Astrocyte (in vitro differentiated cells and primary cell): ENCODE results near the gene MYO1F. TPM values are rescaled to one million over a fixed set of nuclear protein-coding genes. Genes with fewer than 3 reads are reported as not detected.

ENCODE experiments used
- DNase-seq: peaks from one replicate; pipeline ENCODE4 v3.0.0-alpha.2; 2010; ENCODE audit warnings: low read depth
- FAIRE-seq: peaks from 2 replicates; lab custom pipeline; 2011; peaks lifted over from hg19 to GRCh38; lab: Jason Lieb, UNC
- H2AFZ ChIP-seq: 2 replicates; pipeline ENCODE4 v1.6.0; 2012; ENCODE audit warnings: low read depth, low read length, inconsistent platforms
- H3K27ac ChIP-seq: 2 replicates; pipeline ENCODE4 v1.5.1; 2011; ENCODE audit warnings: low read depth, low read length, inconsistent platforms
- H3K27me3 ChIP-seq: 2 replicates; pipeline ENCODE4 v1.6.0; 2011; ENCODE audit warnings: low read length, inconsistent platforms; ENCODE audit not compliant: insufficient read depth
- H3K36me3 ChIP-seq: 2 replicates; pipeline ENCODE4 v1.5.1; 2011; ENCODE audit warnings: low read length, inconsistent platforms; ENCODE audit not compliant: insufficient read depth
- H3K4me1 ChIP-seq: 2 replicates; pipeline ENCODE4 v1.5.1; 2011; ENCODE audit warnings: low read length, inconsistent platforms; ENCODE audit not compliant: insufficient read depth
- H3K4me2 ChIP-seq: 2 replicates; pipeline ENCODE4 v1.6.0; 2012; ENCODE audit warnings: low read length, inconsistent platforms
- H3K4me3 ChIP-seq: 2 replicates; pipeline ENCODE4 v1.5.1; 2011; ENCODE audit warnings: low read depth, mild to moderate bottlenecking, low read length, inconsistent platforms; ENCODE audit not compliant: insufficient read depth
- H3K79me2 ChIP-seq: 2 replicates; pipeline ENCODE4 v1.6.0; 2012; ENCODE audit warnings: mild to moderate bottlenecking, low read length, inconsistent platforms; ENCODE audit not compliant: insufficient read depth
- H3K9ac ChIP-seq: 2 replicates; pipeline ENCODE4 v1.6.0; 2012; ENCODE audit warnings: mild to moderate bottlenecking, low read length, inconsistent platforms
- H3K9me3 ChIP-seq: 2 replicates; pipeline ENCODE4 v1.5.1; 2012; ENCODE audit warnings: low read depth, mild to moderate bottlenecking, low read length, inconsistent platforms; ENCODE audit not compliant: insufficient read depth
- H4K20me1 ChIP-seq: 2 replicates; pipeline ENCODE4 v1.6.0; 2012; ENCODE audit warnings: low read length, inconsistent platforms; ENCODE audit not compliant: insufficient read depth
- H3K27ac Mint-ChIP-seq: one replicate; pipeline ENCODE4 v1.8.0; 2021; ENCODE audit warnings: mild to moderate bottlenecking, mixed read lengths; ENCODE audit not compliant: unreplicated experiment
- H3K27me3 Mint-ChIP-seq: one replicate; pipeline ENCODE4 v1.8.0; 2021; ENCODE audit warnings: low read depth, mixed read lengths; ENCODE audit not compliant: unreplicated experiment
- H3K36me3 Mint-ChIP-seq: one replicate; pipeline ENCODE4 v1.8.0; 2021; ENCODE audit warnings: low read depth, mixed read lengths; ENCODE audit not compliant: unreplicated experiment
- H3K4me1 Mint-ChIP-seq: one replicate; pipeline ENCODE4 v1.8.0; 2021; ENCODE audit warnings: low read depth, mixed read lengths; ENCODE audit not compliant: unreplicated experiment
- H3K4me3 Mint-ChIP-seq: one replicate; pipeline ENCODE4 v1.8.0; 2021; ENCODE audit warnings: mild to moderate bottlenecking, moderate library complexity, mixed read lengths; ENCODE audit not compliant: unreplicated experiment
- H3K9me3 Mint-ChIP-seq: one replicate; pipeline ENCODE4 v1.8.0; 2021; ENCODE audit warnings: mild to moderate bottlenecking, mixed read lengths; ENCODE audit not compliant: unreplicated experiment
- CTCF ChIP-seq: IDR thresholded peaks from 2 replicates; pipeline ENCODE4 v1.5.1; 2011; ENCODE audit warnings: low read depth, mild to moderate bottlenecking, inconsistent platforms, low read length, moderate library complexity; ENCODE audit not compliant: insufficient read depth
- EZH2 ChIP-seq: IDR thresholded peaks from 2 replicates; pipeline ENCODE4 v1.6.1; 2012; ENCODE audit warnings: mild to moderate bottlenecking, low read length, inconsistent platforms; ENCODE audit not compliant: insufficient read depth
- total RNA-seq: library from RNA; stranded (reverse); gene quantifications from 2 replicates; pipeline ENCODE4 v1.2.1, GENCODE V29; 2021

MYO1F gene
- total RNA-seq, 1 donor from 2014 or later = 0.23 TPM

- FAIRE-seq (no peak), DNase-seq (no peak)
- H3K9me3 Mint-ChIP-seq = no peaks in the 10 kb centered on the region
- H3K36me3 Mint-ChIP-seq = peaks cover 13% of the 10 kb centered on the region
- H3K4me2 ChIP-seq = no peak overlapping the region
- H3K27me3 Mint-ChIP-seq = no peaks in the 10 kb centered on the region
- peak overlapping the region; percentile 13 for H3K27ac Mint-ChIP-seq
- H2AFZ ChIP-seq = no peak overlapping the region
- H3K9ac ChIP-seq = no peak overlapping the region
- no peak overlapping the region for H3K27ac ChIP-seq
- TF ChIP-seq CTCF (no peak), EZH2 (no peak)
- no peaks in the 10 kb centered on the region for H3K9me3 ChIP-seq
- H3K4me3 Mint-ChIP-seq = no peak overlapping the region
- no peaks in the 10 kb centered on the region for H3K4me1 ChIP-seq
- peaks cover 88% of the 10 kb centered on the region for H3K79me2 ChIP-seq
- H4K20me1 ChIP-seq = peaks cover 87% of the 10 kb centered on the region
- peaks cover 20% of the 10 kb centered on the region for H3K4me1 Mint-ChIP-seq
- peaks cover 37% of the 10 kb centered on the region for H3K36me3 ChIP-seq
- no peak overlapping the region for H3K4me3 ChIP-seq
- no peaks in the 10 kb centered on the region for H3K27me3 ChIP-seq
Measured at GRCh38 chr19:8477889-8478288, 99.4 kb downstream of the MYO1F start.

GRCh38 chr19:8476524-8476923, 100.7 kb downstream of the MYO1F start:
- Histone ChIP-seq H3K27ac (no peak overlapping the region), H3K9ac (no peak overlapping the region), H3K9me3 (no peaks in the 10 kb centered on the region), H3K79me2 (peaks cover 82% of the 10 kb centered on the region), H3K4me2 (no peak overlapping the region), H3K4me3 (no peak overlapping the region), H3K36me3 (peaks cover 35% of the 10 kb centered on the region), H3K27me3 (no peaks in the 10 kb centered on the region), H2AFZ (no peak overlapping the region), H4K20me1 (peaks cover 87% of the 10 kb centered on the region), H3K4me1 (no peaks in the 10 kb centered on the region)
- Mint-ChIP-seq H3K4me1 (peaks cover 17% of the 10 kb centered on the region), H3K9me3 (no peaks in the 10 kb centered on the region), H3K4me3 (no peak overlapping the region), H3K36me3 (peaks cover 16% of the 10 kb centered on the region), H3K27me3 (no peaks in the 10 kb centered on the region), H3K27ac (peak overlapping the region; percentile 54)
- no peak for TF ChIP-seq EZH2
- TF ChIP-seq CTCF = no peak
- FAIRE-seq (no peak), DNase-seq (no peak)

- peaks cover 87% of the 10 kb centered on the region for H4K20me1 ChIP-seq
- peaks cover 13% of the 10 kb centered on the region for H3K36me3 Mint-ChIP-seq
- H3K4me3 Mint-ChIP-seq = no peak overlapping the region
Measured at GRCh38 chr19:8475005-8475404, 102.2 kb downstream of the MYO1F start.

More at GRCh38 chr19:8475005-8475404, 102.2 kb downstream of the MYO1F start:
- no peak for DNase-seq
- Histone ChIP-seq H3K4me1 (no peaks in the 10 kb centered on the region), H3K9ac (no peak overlapping the region), H3K27me3 (no peaks in the 10 kb centered on the region), H3K27ac (no peak overlapping the region), H3K4me2 (no peak overlapping the region), H3K79me2 (peaks cover 81% of the 10 kb centered on the region), H3K36me3 (peaks cover 48% of the 10 kb centered on the region), H3K4me3 (no peak overlapping the region), H2AFZ (no peak overlapping the region), H3K9me3 (no peaks in the 10 kb centered on the region)
- FAIRE-seq = no peak
- Mint-ChIP-seq H3K27ac (peak overlapping the region; percentile 53), H3K27me3 (no peaks in the 10 kb centered on the region), H3K9me3 (no peaks in the 10 kb centered on the region), H3K4me1 (peaks cover 13% of the 10 kb centered on the region)
- TF ChIP-seq EZH2 (no peak), CTCF (no peak)
